Stimulated activated CD8-positive, alpha-beta memory T cell treated with anti-CD3 and anti-CD28 coated beads, Interleukin-4, amount 100 ng/mL, for 24 hours (primary cell): ENCODE results near the gene ALG5.

Source experiments
- DNase-seq: peaks from one replicate; pipeline ENCODE4 v3.0.0-alpha.2; 2020; ENCODE audit warnings: low read depth

ALG5 gene

GRCh38 chr13:36979361-36980050 lies 19.6 kb downstream of the ALG5 start:
- DNase-seq = no peak

- DNase-seq = no peak
Observed at GRCh38 chr13:36975172-36975571, 24.0 kb downstream of the ALG5 start.

GRCh38 chr13:36973621-36974295 lies 25.4 kb downstream of the ALG5 start:
- DNase-seq = no peak

- DNase-seq = no peak
Observed at GRCh38 chr13:36973009-36973408, 26.1 kb downstream of the ALG5 start.

GRCh38 chr13:36966404-36966803 lies 32.7 kb downstream of the ALG5 start:
- DNase-seq = no peak

GRCh38 chr13:36965767-36966166 lies 33.4 kb downstream of the ALG5 start:
- no peak for DNase-seq

- no peak for DNase-seq
Observed at GRCh38 chr13:36959456-36960116, 39.6 kb downstream of the ALG5 start.

GRCh38 chr13:36954542-36954941 lies 44.6 kb downstream of the ALG5 start:
- DNase-seq = no peak

GRCh38 chr13:36950920-36951319 lies 48.2 kb downstream of the ALG5 start:
- no peak for DNase-seq

GRCh38 chr13:36950330-36950729 lies 48.8 kb downstream of the ALG5 start:
- DNase-seq = no peak

GRCh38 chr13:36945078-36945477 lies 54.1 kb downstream of the ALG5 start:
- DNase-seq = no peak

- DNase-seq = no peak
Observed at GRCh38 chr13:36925603-36926002, 73.5 kb downstream of the ALG5 start.

- no peak for DNase-seq
Observed at GRCh38 chr13:36924001-36924400, 75.1 kb downstream of the ALG5 start.

GRCh38 chr13:36921631-36922301 lies 77.4 kb downstream of the ALG5 start:
- no peak for DNase-seq

GRCh38 chr13:36920616-36921185 lies 78.4 kb downstream of the ALG5 start:
- no peak for DNase-seq

GRCh38 chr13:36919833-36920615 lies 79.1 kb downstream of the ALG5 start, which contains the start of gene SMAD9:
TSS of gene SMAD9 (minus strand) at chr13:36920238. CDS start at chr13:36879689, 40,549 bp downstream.
- DNase-seq = peak; percentile 3

GRCh38 chr13:36919171-36919832 lies 79.8 kb downstream of the ALG5 start:
- DNase-seq = no peak

GRCh38 chr13:36918246-36919131 lies 80.7 kb downstream of the ALG5 start:
- no peak for DNase-seq

- DNase-seq = no peak
Observed at GRCh38 chr13:36917311-36917710, 81.8 kb downstream of the ALG5 start.
